ENCODE results near the gene ITPA. TPM values are rescaled to one million over a fixed set of nuclear protein-coding genes. Genes with fewer than 3 reads are reported as not detected.
"Not testable (repeated sequence)": the region's sequence is repeated elsewhere in the genome, so short reads cannot be mapped to it uniquely, and the experiment has no call there.

Gene ITPA
- total RNA-seq, 1 donor = 26.2 TPM

- no peak overlapping the region for H3K4me3 ChIP-seq (ENCODE audit: low read depth, low read length)
- TF ChIP-seq CTCF (IDR thresholded peaks at IDR 0.05; ENCODE audit: insufficient read depth, low read length) = no peak
- no peak for DNase-seq (ENCODE audit: low read depth)
These were observed 25.2 kb upstream of the ITPA start for GRCh38 chr20:3183896-3184612.

DNA sequence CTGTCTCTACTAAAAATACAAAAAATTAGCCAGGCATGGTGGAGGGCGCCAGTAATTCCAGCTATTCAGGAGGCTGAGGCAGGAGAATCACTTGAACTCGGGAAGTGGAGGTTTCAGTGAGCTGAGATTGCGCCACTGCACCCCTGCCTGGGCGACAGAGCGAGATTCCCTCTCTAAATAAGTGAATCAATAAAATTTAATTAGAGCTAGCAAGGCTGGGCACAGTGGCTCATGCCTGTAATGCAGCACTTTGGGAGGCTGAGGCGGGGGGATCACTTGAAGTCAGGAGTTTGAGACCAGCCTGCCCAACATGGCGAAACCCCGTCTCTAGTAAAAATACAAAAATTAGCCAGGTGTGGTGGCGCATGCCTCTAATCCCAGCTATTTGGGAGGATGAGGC is 21.4 kb upstream of the ITPA start:
- not testable (repeated sequence) for DNase-seq (ENCODE audit: low read depth); H3K4me3 ChIP-seq (ENCODE audit: low read depth, low read length)

DNA sequence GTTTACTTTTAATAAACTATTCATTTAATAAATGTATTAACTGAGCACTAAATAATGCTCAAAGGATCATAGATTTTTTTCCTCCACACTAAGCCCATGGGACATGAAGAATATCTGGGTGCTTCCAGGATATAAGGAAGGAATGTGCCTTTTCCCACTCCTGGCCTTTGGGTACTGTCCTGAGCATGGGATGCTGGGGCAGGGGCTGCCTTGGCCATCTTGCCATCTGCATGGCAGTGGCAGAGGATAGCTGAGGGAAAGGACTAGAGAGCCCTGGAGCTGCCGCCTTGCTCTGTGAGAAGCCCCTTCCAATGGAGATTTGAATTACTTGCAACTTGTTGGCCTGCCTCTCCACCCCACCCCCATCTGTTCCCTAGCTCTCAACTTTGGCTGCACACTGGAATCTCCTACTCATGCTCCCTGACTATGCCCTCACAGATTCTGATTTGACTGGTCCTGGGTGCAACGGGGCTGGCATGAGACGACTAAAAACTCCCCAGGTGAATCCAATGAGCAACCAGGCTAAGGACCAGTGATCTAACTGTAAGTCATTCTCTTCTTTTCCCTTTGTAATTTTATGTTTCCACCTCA is 20.4 kb upstream of the ITPA start:
- H3K4me3 ChIP-seq (ENCODE audit: low read depth, low read length) = no peak overlapping the region
- no peak for TF ChIP-seq CTCF (IDR thresholded peaks at IDR 0.05; ENCODE audit: insufficient read depth, low read length)
- DNase-seq (ENCODE audit: low read depth) = no peak

GRCh38 chr20:3189561-3190131 is 19.7 kb upstream of the ITPA start:
- H3K4me3 ChIP-seq (ENCODE audit: low read depth, low read length) = no peak overlapping the region
- no peak for DNase-seq (ENCODE audit: low read depth)
- no peak for TF ChIP-seq CTCF (IDR thresholded peaks at IDR 0.05; ENCODE audit: insufficient read depth, low read length)

DNA sequence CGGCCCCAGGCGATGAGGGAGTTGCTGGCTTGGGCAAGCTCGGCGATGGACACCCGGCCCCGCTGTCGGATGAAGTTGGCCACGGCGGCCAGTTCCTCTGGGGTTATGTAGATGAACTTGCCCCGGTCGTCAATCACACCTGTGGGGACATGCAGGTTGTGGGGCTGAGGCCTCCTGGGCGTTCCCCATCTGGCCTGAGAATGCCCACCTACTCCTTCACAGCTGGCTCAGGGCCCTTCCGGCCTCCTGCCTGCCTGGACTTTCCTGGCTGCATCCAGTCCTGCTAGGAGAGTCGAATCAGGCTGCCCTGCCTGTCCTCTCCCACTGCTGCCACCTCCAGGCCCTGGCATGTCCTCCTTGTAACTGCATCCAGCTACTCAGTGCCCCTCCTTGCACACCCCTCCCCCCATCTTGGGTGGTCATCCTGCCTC is 18.6 kb upstream of the ITPA start:
- no peak overlapping the region for H3K4me3 ChIP-seq (ENCODE audit: low read depth, low read length)
- no peak for DNase-seq (ENCODE audit: low read depth)
- TF ChIP-seq CTCF (IDR thresholded peaks at IDR 0.05; ENCODE audit: insufficient read depth, low read length) = no peak

DNA sequence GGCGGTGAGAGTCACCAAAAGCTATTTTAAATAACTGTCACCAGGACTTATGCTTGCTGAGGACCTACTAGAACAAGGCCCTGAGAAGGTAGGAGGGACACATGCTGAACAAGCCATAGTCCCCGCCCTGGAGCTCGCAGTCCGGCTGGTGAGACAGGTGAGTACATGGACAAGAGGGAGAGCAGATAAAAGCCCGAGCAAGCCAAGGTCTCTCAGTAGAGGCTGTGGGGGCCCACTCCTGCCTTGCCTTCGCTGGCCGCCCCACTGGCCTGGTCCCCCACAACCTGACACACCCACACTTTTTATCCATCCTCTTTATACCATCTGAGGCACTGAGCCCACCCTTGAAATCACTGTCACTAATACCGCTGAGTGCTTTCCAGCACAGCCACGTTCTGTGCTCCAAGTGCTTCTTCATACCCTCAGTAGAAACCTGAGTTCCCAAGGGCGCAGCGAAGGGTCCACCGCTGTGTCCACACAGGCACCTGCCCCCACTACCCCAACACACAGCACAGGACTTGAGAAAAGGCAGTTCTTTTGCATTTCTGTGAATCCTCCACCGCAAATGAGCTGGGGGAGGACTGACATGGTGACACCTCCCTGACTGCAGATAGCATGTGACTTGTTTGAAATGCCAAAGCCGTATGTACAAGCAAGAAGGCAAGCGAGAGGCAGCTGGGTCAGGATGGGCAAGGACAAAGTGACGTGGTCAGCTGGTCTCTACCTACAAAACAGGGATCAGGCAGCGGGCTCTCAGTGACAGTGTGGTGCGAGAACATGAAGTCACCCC is 16.9 kb upstream of the ITPA start:
- TF ChIP-seq CTCF (IDR thresholded peaks at IDR 0.05; ENCODE audit: insufficient read depth, low read length) = no peak
- no peak for DNase-seq (ENCODE audit: low read depth)
- H3K4me3 ChIP-seq (ENCODE audit: low read depth, low read length) = no peak overlapping the region
